ENCODE measurements around the gene PXMP4.

PXMP4 gene

DNA sequence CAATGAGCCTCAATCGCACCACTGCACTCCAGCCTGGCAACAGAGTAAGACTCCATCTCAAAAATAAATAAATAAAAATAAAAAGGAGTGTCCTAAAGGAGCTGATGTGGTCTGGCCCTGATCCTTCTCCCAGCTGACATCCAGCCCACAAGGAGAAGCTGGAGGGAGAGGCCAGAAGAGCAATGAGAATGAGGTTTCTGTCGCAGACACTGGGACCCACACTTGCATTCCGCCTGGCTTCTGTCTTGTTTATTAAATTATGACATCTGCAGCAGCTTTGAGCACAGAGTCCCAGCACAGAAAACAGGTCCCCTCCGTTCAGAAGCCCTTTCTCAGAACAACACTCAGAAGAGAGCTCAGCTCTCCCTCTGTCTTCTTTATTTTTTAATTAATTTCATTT, 23.7 kb downstream of the PXMP4 start:
- DNase-seq (ENCODE audit: low read depth), result no peak
- no peak overlapping the region for H3K4me3 ChIP-seq (ENCODE audit: low read depth, low read length)
- TF ChIP-seq, protein P1, sequence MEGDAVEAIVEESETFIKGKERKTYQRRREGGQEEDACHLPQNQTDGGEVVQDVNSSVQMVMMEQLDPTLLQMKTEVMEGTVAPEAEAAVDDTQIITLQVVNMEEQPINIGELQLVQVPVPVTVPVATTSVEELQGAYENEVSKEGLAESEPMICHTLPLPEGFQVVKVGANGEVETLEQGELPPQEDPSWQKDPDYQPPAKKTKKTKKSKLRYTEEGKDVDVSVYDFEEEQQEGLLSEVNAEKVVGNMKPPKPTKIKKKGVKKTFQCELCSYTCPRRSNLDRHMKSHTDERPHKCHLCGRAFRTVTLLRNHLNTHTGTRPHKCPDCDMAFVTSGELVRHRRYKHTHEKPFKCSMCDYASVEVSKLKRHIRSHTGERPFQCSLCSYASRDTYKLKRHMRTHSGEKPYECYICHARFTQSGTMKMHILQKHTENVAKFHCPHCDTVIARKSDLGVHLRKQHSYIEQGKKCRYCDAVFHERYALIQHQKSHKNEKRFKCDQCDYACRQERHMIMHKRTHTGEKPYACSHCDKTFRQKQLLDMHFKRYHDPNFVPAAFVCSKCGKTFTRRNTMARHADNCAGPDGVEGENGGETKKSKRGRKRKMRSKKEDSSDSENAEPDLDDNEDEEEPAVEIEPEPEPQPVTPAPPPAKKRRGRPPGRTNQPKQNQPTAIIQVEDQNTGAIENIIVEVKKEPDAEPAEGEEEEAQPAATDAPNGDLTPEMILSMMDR (IDR thresholded peaks at IDR 0.05; ENCODE audit: insufficient read depth, low read depth, low read length, missing control alignments), result no peak

DNA sequence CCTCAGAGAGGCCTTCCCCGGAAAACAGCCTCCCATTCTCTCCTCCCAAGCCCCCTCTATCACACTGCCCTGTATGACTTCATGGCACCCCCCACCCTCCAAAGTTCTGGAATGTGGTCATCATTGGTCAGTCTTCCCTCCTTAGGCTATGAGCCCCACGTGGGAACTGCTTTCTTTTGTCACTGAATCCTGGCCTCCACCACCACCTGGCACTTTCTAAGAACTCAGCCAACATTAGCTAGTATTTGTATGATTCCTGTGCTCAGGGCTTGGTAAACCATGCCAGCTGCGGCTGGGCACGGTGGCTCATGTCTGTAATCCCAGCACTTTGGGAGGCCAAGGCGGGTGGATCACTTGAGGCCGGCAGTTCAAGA, 25.5 kb downstream of the PXMP4 start:
- no peak for DNase-seq (ENCODE audit: low read depth)
- no peak overlapping the region for H3K4me3 ChIP-seq (ENCODE audit: low read depth, low read length)
- TF ChIP-seq, protein P1 (IDR thresholded peaks at IDR 0.05; ENCODE audit: insufficient read depth, low read depth, low read length, missing control alignments), result no peak

DNA sequence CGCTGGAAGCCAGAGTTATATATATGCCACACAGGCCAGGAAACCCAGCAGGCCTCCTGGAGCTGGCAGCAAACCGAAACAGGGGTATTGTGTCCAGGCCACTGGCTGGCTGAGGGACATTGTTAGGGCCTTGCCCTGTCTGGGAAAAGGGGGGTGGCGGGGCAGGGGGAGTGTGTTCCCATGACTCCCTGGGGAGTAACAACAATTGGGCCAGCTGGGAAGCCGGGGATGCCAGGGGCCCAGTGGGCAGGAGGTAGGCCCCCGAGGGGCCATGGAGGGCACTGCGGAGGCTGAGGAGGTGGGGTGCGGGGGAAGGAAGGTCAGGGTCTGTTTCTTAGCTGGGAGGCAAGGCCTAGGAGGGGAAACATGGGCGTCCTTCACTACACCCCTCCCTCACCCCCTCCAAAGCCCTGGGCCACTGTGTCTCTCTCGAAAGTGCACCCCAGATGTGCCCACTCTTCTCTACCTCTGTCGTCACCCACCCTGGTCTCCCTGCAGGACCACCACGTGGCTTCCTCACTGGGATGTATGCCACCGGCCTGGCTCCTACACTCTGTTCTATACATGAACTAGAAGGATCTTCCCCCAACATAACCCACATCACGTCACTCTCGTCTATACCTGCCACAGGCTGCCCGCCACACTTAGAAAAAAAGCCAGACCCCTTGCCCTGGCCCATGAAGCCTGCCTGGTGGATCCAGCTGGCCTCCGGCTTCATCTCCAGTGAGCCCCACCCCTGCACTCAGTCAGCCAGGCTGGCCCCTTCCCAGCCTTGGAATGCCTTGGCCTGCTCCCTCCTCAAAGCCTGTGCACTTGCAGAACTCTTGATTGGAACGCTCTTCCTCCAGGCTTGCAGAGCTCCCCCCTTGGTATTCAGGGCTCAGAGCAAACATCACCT, 26.1 kb downstream of the PXMP4 start:
- no peak overlapping the region for H3K4me3 ChIP-seq (ENCODE audit: low read depth, low read length)
- no peak for DNase-seq (ENCODE audit: low read depth)
- TF ChIP-seq, protein P1 (IDR thresholded peaks at IDR 0.05; ENCODE audit: insufficient read depth, low read depth, low read length, missing control alignments), result no peak

DNA sequence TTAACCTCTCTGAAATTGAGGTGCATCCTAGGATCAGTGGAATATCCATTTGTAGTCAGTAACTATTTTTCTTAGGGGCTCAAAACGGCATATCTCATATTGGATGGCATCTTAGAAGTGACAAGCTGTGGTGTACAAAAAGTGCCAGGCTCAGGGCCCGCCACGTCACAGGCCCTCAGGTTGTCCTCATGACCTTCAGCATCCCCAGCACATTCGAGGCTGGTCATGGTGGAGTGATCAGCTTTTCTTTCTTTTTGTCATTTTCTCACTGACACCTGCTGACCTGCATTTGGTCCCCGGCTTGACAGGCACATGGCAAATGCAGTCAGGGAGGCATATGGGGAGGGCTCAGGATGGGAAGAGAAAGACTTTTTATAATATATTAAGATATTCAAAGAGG, 26.8 kb downstream of the PXMP4 start:
- no peak for DNase-seq (ENCODE audit: low read depth)
- no peak overlapping the region for H3K4me3 ChIP-seq (ENCODE audit: low read depth, low read length)
- TF ChIP-seq, protein P1 (IDR thresholded peaks at IDR 0.05; ENCODE audit: insufficient read depth, low read depth, low read length, missing control alignments), result no peak

DNA sequence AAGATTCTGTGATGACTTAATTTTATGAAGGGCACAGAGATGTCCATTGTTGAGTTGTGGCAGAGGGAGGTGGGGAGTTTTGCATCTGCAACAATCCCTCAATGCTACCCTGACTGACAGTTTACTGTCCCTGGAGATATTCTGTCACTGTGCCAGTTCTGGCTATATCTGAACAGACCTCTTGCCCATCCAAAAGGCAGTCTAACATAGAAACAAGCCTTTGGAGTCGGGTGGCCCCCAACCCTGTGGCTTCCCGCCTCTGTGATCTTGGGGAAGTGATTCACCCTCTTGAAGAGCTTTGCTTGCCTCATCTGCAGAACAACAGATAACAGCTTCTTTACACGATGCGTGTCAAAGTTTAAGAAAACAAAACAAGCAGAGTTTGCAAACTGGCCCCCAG, 30.1 kb downstream of the PXMP4 start:
- no peak for DNase-seq (ENCODE audit: low read depth)
- TF ChIP-seq, protein P1 (IDR thresholded peaks at IDR 0.05; ENCODE audit: insufficient read depth, low read depth, low read length, missing control alignments), result no peak
- no peak overlapping the region for H3K4me3 ChIP-seq (ENCODE audit: low read depth, low read length)

DNA sequence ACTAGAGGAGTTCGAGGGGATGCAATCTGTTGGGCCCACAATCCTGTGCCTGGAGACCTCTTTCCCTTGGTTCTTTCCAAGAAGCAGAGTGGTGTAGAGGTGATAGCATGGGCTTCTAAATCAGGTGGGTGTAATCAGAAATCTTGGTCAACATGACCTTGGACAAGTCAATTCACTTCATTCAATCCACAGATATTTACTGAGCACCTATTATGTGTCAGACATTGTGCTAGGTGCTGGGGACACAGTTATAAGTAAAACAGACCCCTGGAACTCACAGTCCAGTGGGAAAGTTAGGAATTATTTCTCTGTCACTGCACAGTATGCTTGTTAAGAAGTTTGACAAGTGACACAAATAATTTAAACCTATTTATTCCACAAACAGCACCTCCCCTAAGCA, 30.6 kb downstream of the PXMP4 start:
- no peak for DNase-seq (ENCODE audit: low read depth)
- TF ChIP-seq, protein P1 (IDR thresholded peaks at IDR 0.05; ENCODE audit: insufficient read depth, low read depth, low read length, missing control alignments), result no peak
- H3K4me3 ChIP-seq (ENCODE audit: low read depth, low read length), result no peak overlapping the region

Measured in GM12865 (cell line).